ENCODE results near the gene SURF2. TPM values are rescaled to one million over a fixed set of nuclear protein-coding genes. Genes with fewer than 3 reads are reported as not detected.
A peak's percentile ranks its signal among the peaks of the same experiment; 100 is the strongest.
"Not testable (repeated sequence)": the region's sequence is repeated elsewhere in the genome, so short reads cannot be mapped to it uniquely, and the experiment has no call there.

Gene SURF2
- total RNA-seq, 6 donors from 2014 or later, result 18.1 to 31.5 (median 21.7) TPM

- no peak for TF ChIP-seq EP300 (IDR thresholded peaks at IDR 0.05)
- TF ChIP-seq POLR2AphosphoS5 (IDR thresholded peaks at IDR 0.05), result no peak
- TF ChIP-seq POLR2A (IDR thresholded peaks at IDR 0.05), result no peak
- TF ChIP-seq, protein P1, sequence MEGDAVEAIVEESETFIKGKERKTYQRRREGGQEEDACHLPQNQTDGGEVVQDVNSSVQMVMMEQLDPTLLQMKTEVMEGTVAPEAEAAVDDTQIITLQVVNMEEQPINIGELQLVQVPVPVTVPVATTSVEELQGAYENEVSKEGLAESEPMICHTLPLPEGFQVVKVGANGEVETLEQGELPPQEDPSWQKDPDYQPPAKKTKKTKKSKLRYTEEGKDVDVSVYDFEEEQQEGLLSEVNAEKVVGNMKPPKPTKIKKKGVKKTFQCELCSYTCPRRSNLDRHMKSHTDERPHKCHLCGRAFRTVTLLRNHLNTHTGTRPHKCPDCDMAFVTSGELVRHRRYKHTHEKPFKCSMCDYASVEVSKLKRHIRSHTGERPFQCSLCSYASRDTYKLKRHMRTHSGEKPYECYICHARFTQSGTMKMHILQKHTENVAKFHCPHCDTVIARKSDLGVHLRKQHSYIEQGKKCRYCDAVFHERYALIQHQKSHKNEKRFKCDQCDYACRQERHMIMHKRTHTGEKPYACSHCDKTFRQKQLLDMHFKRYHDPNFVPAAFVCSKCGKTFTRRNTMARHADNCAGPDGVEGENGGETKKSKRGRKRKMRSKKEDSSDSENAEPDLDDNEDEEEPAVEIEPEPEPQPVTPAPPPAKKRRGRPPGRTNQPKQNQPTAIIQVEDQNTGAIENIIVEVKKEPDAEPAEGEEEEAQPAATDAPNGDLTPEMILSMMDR (IDR thresholded peaks at IDR 0.05), result no peak
- DNase-seq (peak in 1 of 2 donors; percentile 6), ATAC-seq (ENCODE audit: low FRiP score in 2 of 2) (no peak)
- Histone ChIP-seq H3K27me3 (no peaks in the 10 kb centered on the region), H3K4me3 (no peak overlapping the region), H3K36me3 (no peaks in the 10 kb centered on the region), H3K9me3 (no peaks in the 10 kb centered on the region), H3K4me1 (no peaks in the 10 kb centered on the region), H3K27ac (no peak overlapping the region)
- WGBS, 2 donors, result 65 to 78% methylated on average over 9 to 13 of the region's 13 CpGs
Measured at GRCh38 chr9:133320421-133320881, 35.9 kb upstream of the SURF2 start.

- Histone ChIP-seq H3K36me3 (no peaks in the 10 kb centered on the region), H3K27me3 (no peaks in the 10 kb centered on the region), H3K9me3 (no peaks in the 10 kb centered on the region), H3K4me1 (no peaks in the 10 kb centered on the region), H3K27ac (no peak overlapping the region), H3K4me3 (no peak overlapping the region)
- WGBS, 2 donors, result 80 to 81% methylated on average over 12 to 13 of the region's 13 CpGs
- DNase-seq (peak in 1 of 2 donors; percentile 15), ATAC-seq (ENCODE audit: low FRiP score in 2 of 2) (no peak)
- TF ChIP-seq, protein P1 (IDR thresholded peaks at IDR 0.05), result no peak
- TF ChIP-seq EP300 (IDR thresholded peaks at IDR 0.05), result no peak
- no peak for TF ChIP-seq POLR2AphosphoS5 (IDR thresholded peaks at IDR 0.05)
- no peak for TF ChIP-seq POLR2A (IDR thresholded peaks at IDR 0.05)
Measured at GRCh38 chr9:133321411-133321935, 34.9 kb upstream of the SURF2 start.

GRCh38 chr9:133322701-133323100 lies 33.6 kb upstream of the SURF2 start:
- Histone ChIP-seq H3K9me3 (no peaks in the 10 kb centered on the region), H3K4me1 (no peaks in the 10 kb centered on the region), H3K4me3 (no peak overlapping the region), H3K36me3 (no peaks in the 10 kb centered on the region), H3K27ac (no peak overlapping the region), H3K27me3 (no peaks in the 10 kb centered on the region)
- DNase-seq, result no peak
- 68 to 72% methylated on average over 14 of the region's 14 CpGs for WGBS, 2 donors
- ATAC-seq (ENCODE audit: low FRiP score in 2 of 2), result no peak
- TF ChIP-seq POLR2AphosphoS5 (IDR thresholded peaks at IDR 0.05) (no peak), POLR2A (IDR thresholded peaks at IDR 0.05) (no peak), EP300 (IDR thresholded peaks at IDR 0.05) (no peak)
- TF ChIP-seq, protein P1 (IDR thresholded peaks at IDR 0.05), result no peak

- 77 to 84% methylated on average over 10 of the region's 10 CpGs for WGBS, 2 donors
- no peak for ATAC-seq (ENCODE audit: low FRiP score in 2 of 2)
Measured at GRCh38 chr9:133323211-133323610, 33.1 kb upstream of the SURF2 start.

GRCh38 chr9:133323991-133324703 lies 32.2 kb upstream of the SURF2 start:
- Histone ChIP-seq H3K36me3 (no peaks in the 10 kb centered on the region), H3K9me3 (no peaks in the 10 kb centered on the region), H3K27ac (no peak overlapping the region), H3K4me3 (no peak overlapping the region), H3K4me1 (no peaks in the 10 kb centered on the region), H3K27me3 (no peaks in the 10 kb centered on the region)
- no peak for TF ChIP-seq EP300 (IDR thresholded peaks at IDR 0.05)
- TF ChIP-seq, protein P1 (IDR thresholded peaks at IDR 0.05), result no peak
- TF ChIP-seq POLR2AphosphoS5 (IDR thresholded peaks at IDR 0.05), result no peak
- TF ChIP-seq POLR2A (IDR thresholded peaks at IDR 0.05), result no peak
- ATAC-seq (ENCODE audit: low FRiP score in 2 of 2) (no peak), DNase-seq (peak in 1 of 2 donors; percentile 12)
- WGBS, 2 donors, result 85 to 90% methylated on average over 13 of the region's 13 CpGs

More at GRCh38 chr9:133323211-133323610, 33.1 kb upstream of the SURF2 start:
- Histone ChIP-seq H3K27ac (no peak overlapping the region), H3K27me3 (no peaks in the 10 kb centered on the region), H3K4me3 (no peak overlapping the region), H3K36me3 (no peaks in the 10 kb centered on the region), H3K9me3 (no peaks in the 10 kb centered on the region), H3K4me1 (no peaks in the 10 kb centered on the region)
- no peak for TF ChIP-seq EP300 (IDR thresholded peaks at IDR 0.05)
- TF ChIP-seq POLR2A (IDR thresholded peaks at IDR 0.05), result no peak
- peak in 1 of 2 donors; percentile 10 for DNase-seq

- not testable (repeated sequence) for H3K9me3 ChIP-seq; DNase-seq; ATAC-seq (ENCODE audit: low FRiP score in 2 of 2); H3K27ac ChIP-seq; H3K27me3 ChIP-seq; H3K4me1 ChIP-seq; H3K4me3 ChIP-seq
- peaks cover 15 to 22% (median 16%) of the 10 kb centered on the region in 4 donors for H3K36me3 ChIP-seq
- WGBS, 2 donors, result 72 to 81% methylated on average over 6 of the region's 6 CpGs
Measured at GRCh38 chr9:133327021-133327420, 29.3 kb upstream of the SURF2 start.

Data from upper lobe of left lung (tissue), 6 donors.